Motor neuron (in vitro differentiated cells): ENCODE results near the gene HENMT1. TPM values are rescaled to one million over a fixed set of nuclear protein-coding genes. Genes with fewer than 3 reads are reported as not detected.
"Not testable (repeated sequence)": the region's sequence is repeated elsewhere in the genome, so short reads cannot be mapped to it uniquely, and the experiment has no call there.

Experiments
- ATAC-seq, 8 experiments: fragments of 200-7000 bp; cut with Tn5 transposase; replicated peaks in 6 of 8; 2 replicates each; pipeline ENCODE4 v1.8.0; 2021; ENCODE audit warnings: mild to moderate bottlenecking in 8 of 8, moderate library complexity in 8 of 8
- H3K27ac ChIP-seq, 2 donors: fragments of 250-450 bp; sonication (Bioruptor Pico); 2 replicates each; pipeline ENCODE4 v1.9.0; 2021; ENCODE audit warnings: antibody characterized with exemption in 2 of 2, mild to moderate bottlenecking in 2 of 2, moderate library complexity in 1 of 2
- H3K4me1 ChIP-seq, 2 donors: fragments of 250-450 bp; sonication (Bioruptor Pico); replicated peaks in 1 of 2; 2 replicates each; pipeline ENCODE4 v1.6.1; 2021; ENCODE audit warnings: antibody characterized with exemption in 2 of 2, mild to moderate bottlenecking in 2 of 2, moderate library complexity in 1 of 2
- H3K4me3 ChIP-seq, 5 donors: fragments of 250-450 bp; sonication (Bioruptor Pico); 2 replicates each; pipeline ENCODE4 v1.9.0; 2021; ENCODE audit warnings: antibody characterized with exemption in 5 of 5, mild to moderate bottlenecking in 5 of 5, moderate library complexity in 4 of 5
- WGBS, 10 experiments: fragments of 450-650 bp; shearing (Covaris generic); methylation state at CpG; one replicate each; pipeline ENCODE4 v1.0.0; 2022; 5-methylcytosine and 5-hydroxymethylcytosine counted together
- in situ Hi-C, 9 experiments: fragments of 400-800 bp; cut with MboI; loops; one replicate each; pipeline ENCODE4 v1.15.0; 2021; ENCODE audit warnings: low sequenced_read_pairs in 9 of 9, low pct_unique_long_range_greater_than_20kb in 2 of 9; ENCODE audit not compliant: unreplicated experiment in 9 of 9
- total RNA-seq, 8 experiments: library from RNA; unstranded; fragments of 300-600 nt; gene quantifications; 2 replicates each; pipeline versions ENCODE4 v1.2.3 to v1.2.4, GENCODE V29; 2022

HENMT1 gene
- total RNA-seq, 8 experiments from 2014 or later = 1.00 to 11.8 (median 4.0) TPM

DNA sequence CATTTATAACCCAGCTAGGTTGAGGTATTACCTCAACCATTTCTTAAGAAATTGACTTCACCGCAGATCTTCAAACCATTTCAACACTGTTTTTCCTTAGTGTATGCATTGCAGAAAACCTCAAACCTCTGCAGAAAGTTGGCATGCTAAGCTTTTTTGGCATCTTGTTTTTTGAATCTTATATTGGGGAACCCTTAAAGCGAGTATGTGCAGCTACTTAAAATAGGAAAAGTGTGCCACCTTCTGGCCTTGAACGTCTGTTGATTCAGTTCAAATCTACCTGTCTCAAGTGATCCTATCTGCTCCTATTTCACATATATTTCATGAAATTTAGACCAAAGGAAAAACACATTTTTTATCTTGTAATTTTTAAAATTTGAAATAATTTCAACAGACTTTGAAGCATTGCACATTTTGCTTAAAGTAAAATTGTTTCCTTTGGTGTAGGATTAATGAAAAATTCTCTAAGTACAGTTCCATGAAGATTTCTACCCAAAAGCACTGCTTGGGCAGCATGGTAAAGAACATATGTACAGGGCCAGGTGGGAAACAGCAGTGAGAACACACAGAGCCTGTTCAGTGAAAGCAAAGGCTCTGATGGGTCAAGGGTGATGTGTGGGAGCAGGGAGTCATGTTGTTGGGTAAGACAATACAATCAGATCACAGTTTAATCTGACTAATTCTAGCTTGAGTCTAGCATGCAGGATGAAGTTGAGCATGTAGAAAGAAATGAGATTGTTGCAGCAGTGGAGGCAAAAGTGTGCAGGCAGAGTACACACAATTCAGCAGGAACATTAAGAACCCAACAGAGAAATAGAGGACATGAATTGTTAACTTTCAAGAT, 17.2 kb downstream of the HENMT1 start:
- 0 to 78% (median 49%) methylated on average over 1 to 3 of the region's 3 CpGs for WGBS, 10 experiments
- in situ Hi-C loops = loop anchor here in 2 of 9 experiments (10.0 to 25.0 kb wide), 2 partner anchors 129 to 431 kb away; partner anchors contain the start of gene SLC25A24 (in 1 of the 2)
- peak; percentile 46 to 86 (median 64) for ATAC-seq

DNA sequence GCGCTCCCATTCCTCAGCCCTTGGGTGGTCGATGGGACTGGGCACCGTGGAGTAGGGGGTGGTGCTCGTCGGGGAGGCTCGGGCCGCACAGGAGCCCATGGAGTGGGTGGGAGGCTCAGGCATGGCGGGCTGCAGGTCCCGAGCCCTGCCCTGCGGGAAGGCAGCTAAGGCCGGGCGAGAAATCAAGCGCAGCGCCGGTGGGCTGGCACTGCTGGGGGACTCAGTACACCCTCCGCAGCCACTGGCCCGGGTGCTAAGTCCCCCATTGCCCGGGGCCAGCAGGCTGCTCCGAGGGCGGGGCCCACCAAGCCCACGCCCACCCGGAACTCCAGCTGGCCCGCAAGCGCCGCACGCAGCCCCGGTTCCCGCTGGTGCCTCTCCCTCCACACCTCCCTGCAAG, 20.0 kb downstream of the HENMT1 start:
- in situ Hi-C loops = loop anchor here in 2 of 9 experiments (10.0 to 25.0 kb wide), 2 partner anchors 126 to 429 kb away; partner anchors contain the start of gene SLC25A24 (in 1 of the 2)
- H3K4me1 ChIP-seq, H3K27ac ChIP-seq, ATAC-seq, H3K4me3 ChIP-seq: not testable (repeated sequence)
- 100% methylated on average over 1 of the region's 28 CpGs; no CpG with 5 or more reads in 9 of the 10 experiments for WGBS, 10 experiments

More for the DNA sequence above, 17.2 kb downstream of the HENMT1 start:
- H3K27ac ChIP-seq = no peak overlapping the region
- H3K4me1 ChIP-seq = peaks cover 0 to 3% of the 10 kb centered on the region in 2 donors
- no peak overlapping the region for H3K4me3 ChIP-seq

DNA sequence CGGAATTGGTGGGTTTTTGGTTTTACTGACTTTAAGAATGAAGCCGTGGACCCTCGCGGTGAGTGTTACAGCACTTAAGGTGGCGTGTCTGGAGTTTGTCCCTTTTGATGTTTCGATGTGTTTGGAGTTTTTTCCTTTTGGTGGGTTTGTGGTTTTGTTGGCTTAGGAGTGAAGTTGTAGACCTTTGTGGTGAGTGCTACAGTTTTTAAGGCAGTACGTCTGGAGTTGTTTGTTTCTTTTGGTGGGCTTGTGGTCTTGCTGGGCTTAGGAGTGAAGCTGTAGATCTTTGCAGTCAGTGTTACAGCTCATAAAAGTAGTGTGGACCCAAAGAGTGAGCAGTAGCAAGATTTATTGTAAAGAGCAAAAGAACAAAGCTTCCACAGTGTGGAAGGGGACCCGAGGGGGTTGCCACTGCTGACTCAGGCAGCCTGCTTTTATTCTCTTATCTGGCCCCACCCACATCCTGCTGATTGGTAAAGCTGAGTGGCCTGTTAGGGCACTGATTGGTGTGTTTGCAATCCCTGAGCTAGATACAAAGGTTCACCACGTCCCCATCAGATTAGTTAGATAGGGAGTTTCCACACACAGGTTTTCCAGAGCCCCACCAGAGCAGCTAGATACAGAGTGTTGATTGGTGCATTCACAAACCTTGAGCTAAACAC, 20.9 kb downstream of the HENMT1 start:
- Histone ChIP-seq H3K27ac (no peak overlapping the region), H3K4me1 (no peaks in the 10 kb centered on the region), H3K4me3 (no peak overlapping the region)
- WGBS, 10 experiments = 85 to 100% (median 97%) methylated on average over 1 to 8 of the region's 9 CpGs; no CpG with 5 or more reads in 1 of the 10 experiments
- in situ Hi-C loops = loop anchor here in 2 of 9 experiments (10.0 to 25.0 kb wide), 2 partner anchors 125 to 428 kb away; partner anchors contain the start of gene SLC25A24 (in 1 of the 2)
- no peak for ATAC-seq

DNA sequence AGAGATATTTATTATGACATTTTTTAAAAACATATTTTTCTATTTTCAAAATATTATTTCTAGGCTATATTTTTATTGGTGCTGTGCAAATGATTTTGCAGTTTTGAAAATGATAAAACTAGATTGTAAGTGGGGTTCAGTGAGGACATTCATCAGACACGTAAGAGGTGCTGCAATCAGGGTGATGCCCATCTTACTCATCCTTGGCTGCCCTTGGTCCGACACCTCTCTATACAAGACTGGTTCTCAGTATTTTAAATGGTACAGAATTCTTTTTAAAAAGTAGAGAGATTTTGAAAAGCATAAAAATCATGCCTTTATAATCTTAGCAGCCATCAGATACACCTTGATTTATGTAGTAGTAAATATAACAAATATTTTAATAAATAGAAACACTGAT, 24.0 kb downstream of the HENMT1 start:
- Histone ChIP-seq H3K27ac (no peak overlapping the region), H3K4me3 (no peak overlapping the region), H3K4me1 (no peaks in the 10 kb centered on the region)
- no peak for ATAC-seq
- WGBS, 10 experiments = 86 to 100% (median 100%) methylated on average over 1 to 2 of the region's 2 CpGs; no CpG with 5 or more reads in 4 of the 10 experiments
- in situ Hi-C loops = loop anchor here in 1 of 9 experiments (25.0 kb wide), 1 partner anchor 425 kb away; the partner anchor contains the start of gene SLC25A24

DNA sequence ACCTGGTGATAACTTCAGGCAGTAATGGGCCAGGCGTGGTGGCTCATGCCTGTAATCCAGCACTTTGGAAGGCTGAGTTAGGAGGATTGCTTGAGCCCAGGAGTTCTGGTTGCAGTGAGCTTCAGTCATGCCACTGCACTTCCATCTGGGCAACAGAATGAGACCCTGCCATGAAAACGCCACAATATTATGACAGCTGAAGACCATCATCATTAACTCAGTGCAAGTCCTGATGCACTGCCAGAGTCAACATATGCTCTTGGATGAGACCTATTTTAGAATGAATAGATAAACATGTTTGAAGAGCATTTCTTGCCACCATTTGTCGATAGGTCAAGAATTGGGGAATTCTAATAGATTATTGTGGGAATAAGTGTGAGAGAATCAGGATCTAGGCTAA, 26.4 kb downstream of the HENMT1 start:
- Histone ChIP-seq H3K4me3 (no peak overlapping the region), H3K4me1 (no peaks in the 10 kb centered on the region), H3K27ac (no peak overlapping the region)
- in situ Hi-C loops = loop anchor here in 1 of 9 experiments (25.0 kb wide), 1 partner anchor 422 kb away; the partner anchor contains the start of gene SLC25A24
- no peak for ATAC-seq
- 76 to 100% (median 92%) methylated on average over 1 to 3 of the region's 3 CpGs; no CpG with 5 or more reads in 4 of the 10 experiments for WGBS, 10 experiments

DNA sequence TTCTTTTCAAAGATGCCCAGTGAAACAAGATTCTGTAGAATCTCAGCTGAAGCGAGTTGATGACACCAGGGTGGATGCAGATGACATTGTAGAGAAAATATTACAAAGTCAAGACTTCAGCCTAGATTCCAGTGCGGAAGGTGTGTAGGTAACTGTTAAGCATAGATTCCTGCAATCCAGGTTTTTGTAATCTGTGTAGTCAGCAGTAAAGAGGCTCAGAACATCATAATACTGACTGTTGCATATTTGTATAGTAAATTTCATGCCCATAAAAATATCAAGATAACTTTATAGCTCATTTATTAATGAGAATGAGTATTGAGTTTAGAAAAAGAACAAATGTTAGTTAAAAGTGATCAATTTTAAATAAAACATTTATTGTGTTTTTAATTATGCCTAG, 32.2 kb downstream of the HENMT1 start:
- WGBS, 10 experiments = 83 to 100% (median 100%) methylated on average over 1 to 2 of the region's 2 CpGs
- in situ Hi-C loops = loop anchor here in 1 of 9 experiments (25.0 kb wide), 1 partner anchor 416 kb away; the partner anchor contains the start of gene SLC25A24
- Histone ChIP-seq H3K27ac (no peak overlapping the region), H3K4me3 (no peak overlapping the region), H3K4me1 (no peaks in the 10 kb centered on the region)
- no peak for ATAC-seq

DNA sequence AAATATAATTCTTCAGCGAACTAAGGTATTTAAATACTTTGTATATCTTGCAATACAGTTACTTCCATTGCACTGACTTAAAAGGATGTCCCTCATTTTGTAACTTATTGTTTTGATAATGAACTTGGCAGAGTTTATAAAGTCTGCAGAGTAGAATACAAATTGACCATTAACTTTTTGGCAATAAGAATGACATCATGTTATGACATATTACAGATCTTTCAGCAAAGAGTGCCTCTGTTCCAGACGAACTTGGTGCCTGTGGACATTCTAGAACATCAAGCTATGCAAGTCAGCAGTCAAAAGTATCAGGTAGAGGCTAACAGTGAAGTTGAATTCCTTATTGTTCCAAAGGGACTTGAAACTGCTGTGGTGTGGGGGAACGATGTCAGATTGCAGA, 32.9 kb downstream of the HENMT1 start:
- Histone ChIP-seq H3K4me1 (no peaks in the 10 kb centered on the region), H3K4me3 (no peak overlapping the region), H3K27ac (no peak overlapping the region)
- WGBS, 10 experiments = 30 to 93% (median 73%) methylated on average over 2 to 3 of the region's 3 CpGs
- ATAC-seq = no peak
- in situ Hi-C loops = loop anchor here in 1 of 9 experiments (25.0 kb wide), 1 partner anchor 416 kb away; the partner anchor contains the start of gene SLC25A24

DNA sequence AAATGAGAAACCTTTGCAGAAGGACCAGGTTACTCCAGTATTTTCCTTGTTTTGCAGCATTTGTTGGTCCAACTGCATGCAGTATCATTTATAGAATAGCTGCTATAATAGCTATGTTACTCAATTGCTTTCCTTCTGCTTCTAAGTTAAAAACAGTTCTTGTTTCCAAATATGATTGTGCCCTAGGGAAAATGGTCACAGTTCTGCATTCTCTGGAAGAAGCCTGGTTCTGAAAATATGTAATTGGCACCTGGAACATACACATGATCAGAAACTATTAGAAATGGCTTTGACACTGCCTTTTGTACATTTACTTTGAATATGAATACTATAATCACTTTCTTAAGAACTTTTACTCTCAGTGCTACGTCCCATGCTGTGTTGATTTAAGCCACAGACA, 33.6 kb downstream of the HENMT1 start:
- no peak overlapping the region for H3K4me3 ChIP-seq
- 60 to 100% (median 85%) methylated on average over 1 of the region's 1 CpG; no CpG with 5 or more reads in 2 of the 10 experiments for WGBS, 10 experiments
- H3K4me1 ChIP-seq = no peaks in the 10 kb centered on the region
- no peak for ATAC-seq
- in situ Hi-C loops = loop anchor here in 1 of 9 experiments (25.0 kb wide), 1 partner anchor 415 kb away; the partner anchor contains the start of gene SLC25A24
- no peak overlapping the region for H3K27ac ChIP-seq

DNA sequence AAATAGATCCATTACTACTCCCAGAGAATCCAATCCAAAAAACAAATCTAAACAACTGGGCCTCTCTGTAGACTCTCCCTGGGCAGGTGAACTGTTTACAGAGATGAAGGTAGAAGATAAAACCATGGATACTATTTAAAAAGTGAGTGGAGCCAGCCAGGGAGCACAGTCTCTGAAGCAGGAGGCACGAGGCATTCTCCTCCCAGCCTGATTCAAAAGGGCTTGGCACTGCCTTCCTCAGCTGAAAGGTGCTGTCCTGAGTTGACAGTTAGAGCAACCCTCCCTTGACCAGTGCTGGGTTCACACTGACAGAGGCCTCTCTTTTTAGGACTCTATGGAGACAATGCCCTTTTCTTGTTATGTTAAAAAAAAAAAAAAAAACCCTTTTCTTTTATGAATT, 36.8 kb downstream of the HENMT1 start:
- ATAC-seq = no peak
- no peak overlapping the region for H3K27ac ChIP-seq
- WGBS, 10 experiments = 14 to 88% (median 59%) methylated on average over 1 of the region's 1 CpG; no CpG with 5 or more reads in 2 of the 10 experiments

DNA sequence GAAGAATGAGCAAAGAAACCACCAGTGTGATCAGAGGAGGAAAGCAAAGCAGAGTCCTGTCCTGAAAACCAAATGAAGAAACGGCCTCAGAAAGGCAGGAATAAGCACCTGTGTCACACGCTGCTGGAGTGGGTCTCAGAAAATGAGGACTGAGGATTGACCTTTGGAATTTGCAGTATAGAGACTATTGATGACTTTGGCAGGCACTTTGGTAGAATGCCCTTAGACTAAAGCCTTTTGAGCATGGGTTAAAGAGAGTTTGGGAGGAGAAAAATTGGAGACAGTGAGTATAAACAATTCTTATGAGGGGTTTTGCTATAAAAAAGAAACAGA, 43.2 kb downstream of the HENMT1 start:
- Histone ChIP-seq H3K27ac (no peak overlapping the region), H3K4me1 (no peaks in the 10 kb centered on the region), H3K4me3 (no peak overlapping the region)
- no peak for ATAC-seq
- 73 to 100% (median 98%) methylated on average over 1 to 2 of the region's 2 CpGs for WGBS, 10 experiments
- in situ Hi-C loops = no loop called here

More for the DNA sequence above, 36.8 kb downstream of the HENMT1 start:
- in situ Hi-C loops = no loop called here
- Histone ChIP-seq H3K4me3 (no peak overlapping the region), H3K4me1 (no peaks in the 10 kb centered on the region)

DNA sequence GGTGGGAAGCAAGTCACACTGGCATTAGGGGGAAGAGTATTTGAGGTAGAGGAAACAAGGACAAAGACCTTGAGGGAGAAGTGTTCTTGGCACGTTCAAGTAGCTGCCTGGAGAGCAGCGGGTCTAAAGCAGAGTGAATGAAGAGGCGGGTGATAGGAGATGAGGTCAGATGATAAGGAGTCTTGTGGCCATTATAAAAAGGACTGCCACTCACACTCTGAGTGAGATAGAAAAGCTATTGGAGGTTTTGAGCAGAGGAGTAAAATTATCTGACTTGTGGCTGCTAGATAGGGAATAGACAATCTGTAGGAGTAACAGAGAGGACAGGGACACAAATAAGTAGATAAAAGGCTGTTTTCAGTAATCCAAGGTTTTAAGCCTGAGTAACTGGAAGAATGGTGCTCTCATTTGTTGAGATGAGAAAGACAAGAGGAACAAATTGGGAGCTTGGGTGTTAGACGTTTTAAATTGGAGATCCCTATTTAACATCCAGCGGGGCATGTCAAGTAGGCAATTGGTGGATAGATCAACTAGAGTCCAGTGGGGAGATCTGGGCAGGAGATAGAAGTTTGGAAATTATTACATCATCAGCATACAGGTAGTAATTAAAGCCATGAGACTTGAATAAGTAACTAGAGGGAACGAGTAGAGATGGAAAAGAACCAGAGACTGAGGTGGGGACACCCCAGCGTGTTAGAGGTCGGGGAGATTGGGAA, 43.7 kb downstream of the HENMT1 start:
- WGBS, 10 experiments = 80 to 100% (median 92%) methylated on average over 1 to 8 of the region's 8 CpGs
- H3K4me1 ChIP-seq = no peaks in the 10 kb centered on the region
- H3K27ac ChIP-seq = no peak overlapping the region
- ATAC-seq = no peak
- H3K4me3 ChIP-seq = no peak overlapping the region
- in situ Hi-C loops = no loop called here

DNA sequence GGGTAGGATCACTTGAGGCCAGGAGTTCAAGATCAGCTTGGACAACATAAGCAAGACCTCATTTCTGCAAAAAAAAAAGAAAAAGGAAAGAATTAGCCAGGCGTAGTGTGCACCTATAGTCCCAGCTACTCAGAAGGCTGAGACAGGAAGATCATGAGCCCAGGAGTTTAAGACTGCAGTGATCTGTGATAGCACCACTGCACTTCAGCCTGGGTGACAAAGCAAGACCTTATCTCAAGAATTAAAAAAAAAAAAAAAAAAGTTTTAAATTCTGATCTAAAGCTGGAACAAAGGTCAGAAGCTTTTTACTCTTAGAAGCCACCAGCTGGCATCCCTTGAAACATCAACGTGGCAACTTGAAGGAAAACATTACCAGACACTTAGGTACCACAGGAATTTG, 45.3 kb downstream of the HENMT1 start:
- ATAC-seq = no peak
- Histone ChIP-seq H3K4me1 (no peaks in the 10 kb centered on the region), H3K27ac (no peak overlapping the region), H3K4me3 (no peak overlapping the region)
- in situ Hi-C loops = no loop called here
- WGBS, 10 experiments = 0 to 81% (median 46%) methylated on average over 1 to 2 of the region's 2 CpGs; no CpG with 5 or more reads in 1 of the 10 experiments
